ENCODE results near the gene FBXO24.

FBXO24 gene

GRCh38 chr7:100620804-100621203, 34.7 kb downstream of the FBXO24 start:
- DNase-seq (ENCODE audit: low spot score): no peak

- no peak for DNase-seq (ENCODE audit: low spot score)
Measured at GRCh38 chr7:100621554-100621953, 35.4 kb downstream of the FBXO24 start.

GRCh38 chr7:100623951-100624824, 38.1 kb downstream of the FBXO24 start:
- peak; percentile 24 for DNase-seq (ENCODE audit: low spot score)

- DNase-seq (ENCODE audit: low spot score): no peak
Measured at GRCh38 chr7:100626055-100626454, 39.9 kb downstream of the FBXO24 start.

GRCh38 chr7:100626530-100627237, 40.6 kb downstream of the FBXO24 start:
- peak; percentile 65 for DNase-seq (ENCODE audit: low spot score)

- no peak for DNase-seq (ENCODE audit: low spot score)
Measured at GRCh38 chr7:100627238-100627549, 41.1 kb downstream of the FBXO24 start.

- DNase-seq (ENCODE audit: low spot score): peak; percentile 28
Measured at GRCh38 chr7:100629117-100629716, 43.1 kb downstream of the FBXO24 start.

GRCh38 chr7:100630066-100630465, 43.9 kb downstream of the FBXO24 start:
- no peak for DNase-seq (ENCODE audit: low spot score)

- no peak for DNase-seq (ENCODE audit: low spot score)
Measured at GRCh38 chr7:100632951-100633717, 47.0 kb downstream of the FBXO24 start.

- peak; percentile 56 for DNase-seq (ENCODE audit: low spot score)
Measured at GRCh38 chr7:100639995-100640516, 53.9 kb downstream of the FBXO24 start.

GRCh38 chr7:100640517-100641440, 54.7 kb downstream of the FBXO24 start:
- DNase-seq (ENCODE audit: low spot score): peak; percentile 41

GRCh38 chr7:100641463-100641859, 55.3 kb downstream of the FBXO24 start, which contains the start of gene TFR2:
TSS of gene TFR2 (minus strand) at chr7:100641552. CDS start at chr7:100641509, 43 bp downstream.
- DNase-seq (ENCODE audit: low spot score): peak; percentile 89

- peak; percentile 54 for DNase-seq (ENCODE audit: low spot score)
Measured at GRCh38 chr7:100641860-100642533, 55.9 kb downstream of the FBXO24 start.

GRCh38 chr7:100642534-100642907, 56.4 kb downstream of the FBXO24 start:
- peak; percentile 89 for DNase-seq (ENCODE audit: low spot score)

GRCh38 chr7:100649826-100650565, 63.9 kb downstream of the FBXO24 start:
- no peak for DNase-seq (ENCODE audit: low spot score)

All from hematopoietic multipotent progenitor cell treated with erythropoietin and hydrocortisone succinate and interleukin-3 and kit ligand, for 17 days (in vitro differentiated cells).